NCI-H460 (cell line): ENCODE results near the gene NUTM2D. TPM values are rescaled to one million over a fixed set of nuclear protein-coding genes. Genes with fewer than 3 reads are reported as not detected.
A peak's percentile ranks its signal among the peaks of the same experiment; 100 is the strongest.
"Not testable (repeated sequence)": the region's sequence is repeated elsewhere in the genome, so short reads cannot be mapped to it uniquely, and the experiment has no call there.

Experiments
- DNase-seq: peaks from one replicate; pipeline ENCODE4 v3.0.0-alpha.2; 2016; ENCODE audit warnings: low read depth; ENCODE audit errors: extremely low read depth
- polyA plus RNA-seq: library from polyadenylated mRNA; depleted of rRNA; stranded (reverse); fragments of >200 nt; gene quantifications from 2 replicates; pipeline ENCODE4 v1.2.3, GENCODE V29; 2014; cell fraction: nucleus; rRNA removed
- total RNA-seq: library from RNA; depleted of rRNA; stranded (reverse); fragments of >200 nt; shearing (Covaris generic); gene quantifications from 2 replicates; pipeline ENCODE4 v1.2.3, GENCODE V29; 2014; rRNA removed

Gene NUTM2D, protein sequence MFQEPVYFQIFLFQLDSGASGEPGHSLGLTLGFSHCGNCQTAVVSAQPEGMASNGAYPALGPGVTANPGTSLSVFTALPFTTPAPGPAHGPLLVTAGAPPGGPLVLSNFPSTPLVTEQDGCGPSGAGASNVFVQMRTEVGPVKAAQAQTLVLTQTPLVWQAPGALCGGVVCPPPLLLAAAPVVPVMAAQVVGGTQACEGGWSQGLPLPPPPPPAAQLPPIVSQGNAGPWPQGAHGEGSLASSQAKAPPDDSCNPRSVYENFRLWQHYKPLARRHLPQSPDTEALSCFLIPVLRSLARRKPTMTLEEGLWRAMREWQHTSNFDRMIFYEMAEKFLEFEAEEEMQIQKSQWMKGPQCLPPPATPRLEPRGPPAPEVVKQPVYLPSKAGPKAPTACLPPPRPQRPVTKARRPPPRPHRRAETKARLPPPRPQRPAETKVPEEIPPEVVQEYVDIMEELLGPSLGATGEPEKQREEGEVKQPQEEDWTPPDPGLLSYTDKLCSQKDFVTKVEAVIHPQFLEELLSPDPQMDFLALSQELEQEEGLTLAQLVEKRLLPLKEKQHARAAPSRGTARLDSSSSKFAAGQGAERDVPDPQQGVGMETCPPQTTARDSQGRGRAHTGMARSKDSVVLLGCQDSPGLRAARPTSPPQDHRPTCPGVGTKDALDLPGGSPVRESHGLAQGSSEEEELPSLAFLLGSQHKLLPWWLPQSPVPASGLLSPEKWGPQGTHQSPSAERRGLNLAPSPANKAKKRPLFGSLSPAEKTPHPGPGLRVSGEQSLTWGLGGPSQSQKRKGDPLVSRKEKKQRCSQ
- total RNA-seq: 0.67 and 0.75 TPM in 2 replicates
- 0.78 and 4.3 TPM in 2 replicates for polyA plus RNA-seq

DNA sequence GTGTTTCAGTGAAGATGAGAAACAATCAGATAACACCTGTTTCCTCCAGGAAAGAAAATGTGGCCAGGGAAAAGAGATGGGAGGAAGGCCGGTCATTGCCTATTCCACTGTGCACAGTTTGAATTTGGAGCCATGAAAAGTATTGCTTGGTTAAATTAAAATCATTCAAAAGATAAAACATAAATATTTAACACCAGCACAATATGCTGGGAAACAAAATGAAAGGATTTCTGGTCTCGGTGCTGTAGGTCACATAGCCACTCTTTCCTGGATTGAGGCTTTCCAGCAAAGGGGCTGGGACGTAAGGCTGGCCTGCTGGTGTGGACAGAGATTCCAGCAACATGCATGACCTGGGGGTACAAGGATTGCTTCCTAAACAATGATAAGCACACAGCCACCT is at the start of gene NUTM2D:
Gene NUTM2D (plus strand): TSS at position 301 of the 400 bp plus-strand sequence. CDS start 522 bp downstream, outside the sequence.
- DNase-seq: not testable (repeated sequence)

DNA sequence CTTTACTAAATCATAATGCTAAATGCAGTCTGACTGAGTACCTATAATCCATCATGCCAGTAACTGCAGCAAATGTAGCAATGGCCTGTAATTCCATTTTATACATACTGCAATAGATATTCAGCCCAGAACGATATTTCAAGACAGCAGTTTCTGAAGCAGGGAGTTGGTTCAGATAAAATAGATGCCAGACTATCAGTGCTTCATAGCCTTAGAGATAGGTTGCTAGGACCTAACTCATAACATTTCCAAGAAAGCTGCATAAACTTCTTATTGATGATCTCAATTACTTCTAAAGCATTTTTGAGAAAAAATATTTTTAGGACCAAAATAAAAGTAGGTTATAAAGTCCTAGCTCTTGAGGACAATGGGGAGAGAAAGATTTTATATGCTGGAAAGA is 48.8 kb upstream of the NUTM2D start:
- not testable (repeated sequence) for DNase-seq

DNA sequence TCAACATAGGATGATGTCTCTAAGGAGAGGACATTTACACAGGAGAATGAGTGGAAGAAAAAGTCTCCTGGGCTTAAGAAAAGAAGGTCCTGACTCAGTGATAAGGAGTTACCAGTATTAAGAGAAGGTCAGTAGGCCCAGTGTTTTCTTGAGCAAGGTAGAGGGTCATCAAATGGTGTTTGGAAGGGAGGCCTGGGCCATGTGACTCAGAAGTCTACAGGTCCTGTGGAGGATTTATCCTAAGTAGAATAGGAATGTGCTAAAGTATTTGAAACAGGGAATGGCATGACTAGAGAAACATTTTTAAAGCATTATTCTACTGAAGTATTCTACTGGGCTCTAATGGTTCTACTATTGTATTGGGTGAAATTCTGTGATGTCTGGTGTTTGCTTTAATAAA is 47.9 kb upstream of the NUTM2D start:
- DNase-seq: not testable (repeated sequence)

GRCh38 chr10:87311521-87311920 is 46.0 kb upstream of the NUTM2D start:
- not testable (repeated sequence) for DNase-seq

- DNase-seq: not testable (repeated sequence)
These were observed 43.7 kb upstream of the NUTM2D start for GRCh38 chr10:87313649-87314359.

GRCh38 chr10:87314360-87314973 is 43.1 kb upstream of the NUTM2D start:
- not testable (repeated sequence) for DNase-seq

DNA sequence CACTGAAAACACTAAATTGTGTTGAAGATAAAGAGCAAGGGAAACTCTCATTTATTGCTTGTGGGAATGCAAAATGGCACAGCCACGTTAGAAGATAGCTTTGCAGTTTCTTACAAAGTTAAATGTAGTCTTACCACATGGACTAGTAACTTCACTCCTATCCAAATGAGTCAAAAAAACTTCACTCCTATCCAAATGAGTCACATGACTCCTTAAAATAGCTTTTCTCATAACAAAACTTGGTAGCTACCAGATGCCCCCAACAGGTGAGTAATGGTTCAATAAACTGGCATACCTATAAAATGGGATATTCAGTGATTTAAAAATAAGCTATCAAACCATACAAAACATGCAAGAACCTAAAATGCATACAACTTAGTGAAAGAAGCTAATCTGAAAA is 36.0 kb upstream of the NUTM2D start:
- DNase-seq: not testable (repeated sequence)

GRCh38 chr10:87324559-87324958 is 33.0 kb upstream of the NUTM2D start:
- not testable (repeated sequence) for DNase-seq

GRCh38 chr10:87327958-87328357 is 29.6 kb upstream of the NUTM2D start:
- not testable (repeated sequence) for DNase-seq

DNA sequence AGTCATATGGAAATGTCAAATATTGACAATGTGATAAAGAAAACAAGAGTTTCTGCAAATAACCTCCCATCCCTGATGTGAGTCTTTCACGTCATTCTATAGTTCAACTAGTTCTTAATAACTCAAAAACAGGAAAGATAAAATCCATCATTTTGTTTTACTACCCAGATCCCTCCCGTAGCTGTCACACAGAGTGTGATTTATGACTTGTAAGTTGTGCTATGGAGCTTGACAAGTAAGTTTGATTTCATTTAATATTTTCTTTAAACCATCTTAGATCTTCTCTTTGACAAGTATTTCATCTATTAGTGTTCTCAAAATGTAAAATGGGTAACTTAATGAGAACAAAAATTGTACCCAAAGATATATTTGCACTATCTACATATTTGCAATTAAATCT is 28.4 kb upstream of the NUTM2D start:
- not testable (repeated sequence) for DNase-seq

DNA sequence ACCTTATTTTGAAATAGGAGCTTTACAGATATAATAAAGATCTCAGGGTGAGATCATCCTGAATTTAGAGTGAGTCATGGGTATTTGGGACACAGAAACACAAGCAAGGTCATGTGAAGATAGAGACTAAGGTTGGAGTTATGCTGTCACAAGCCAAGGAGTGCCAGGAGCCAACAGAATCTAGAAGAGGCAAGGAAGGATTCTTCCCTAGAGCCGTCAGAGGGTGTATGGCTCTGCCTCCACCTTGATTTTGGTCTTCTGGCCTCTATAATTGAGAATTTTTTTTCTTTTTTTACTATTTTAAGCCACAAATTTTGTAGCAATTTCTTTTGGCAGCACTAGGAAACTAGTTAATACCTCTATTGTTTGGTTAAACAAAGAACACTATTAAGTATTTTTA is 24.9 kb upstream of the NUTM2D start:
- DNase-seq: not testable (repeated sequence)

GRCh38 chr10:87340411-87340810 is 17.1 kb upstream of the NUTM2D start:
- DNase-seq: not testable (repeated sequence)

DNA sequence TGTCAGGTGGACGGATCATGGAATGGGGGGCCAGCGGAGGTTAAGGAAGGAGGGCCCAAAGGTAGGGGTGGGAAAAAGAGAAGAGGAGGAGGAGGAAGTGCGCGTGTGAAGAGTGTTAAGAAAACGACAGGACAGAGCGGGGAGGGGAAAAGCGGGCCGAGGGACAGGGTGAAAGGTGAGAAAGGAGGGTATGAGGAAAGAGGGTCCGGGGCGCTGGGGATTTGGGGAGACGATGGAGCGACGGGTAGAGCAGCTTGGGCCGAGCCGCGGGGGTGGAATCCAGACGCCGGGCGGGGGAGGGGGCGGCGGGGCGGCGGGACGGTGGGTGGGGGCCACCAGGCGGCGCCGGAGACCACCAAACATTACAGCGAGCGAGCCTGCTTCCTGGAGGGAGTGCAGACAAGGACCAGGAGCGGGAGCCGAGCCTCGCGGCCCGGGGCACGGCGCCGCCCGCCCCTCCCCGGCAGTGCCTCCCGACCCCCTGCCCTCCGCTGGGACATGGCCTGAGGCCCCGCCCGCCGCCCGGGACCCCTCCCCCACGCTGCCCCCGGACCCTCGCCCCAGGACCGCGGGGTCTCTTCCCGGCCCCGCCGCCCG is 15.9 kb upstream of the NUTM2D start:
- DNase-seq: not testable (repeated sequence)

GRCh38 chr10:87342249-87342710 is 15.3 kb upstream of the NUTM2D start:
- peak; percentile 78 for DNase-seq

- peak; percentile 73 for DNase-seq
These were observed 14.8 kb upstream of the NUTM2D start for GRCh38 chr10:87342711-87343258.

DNA sequence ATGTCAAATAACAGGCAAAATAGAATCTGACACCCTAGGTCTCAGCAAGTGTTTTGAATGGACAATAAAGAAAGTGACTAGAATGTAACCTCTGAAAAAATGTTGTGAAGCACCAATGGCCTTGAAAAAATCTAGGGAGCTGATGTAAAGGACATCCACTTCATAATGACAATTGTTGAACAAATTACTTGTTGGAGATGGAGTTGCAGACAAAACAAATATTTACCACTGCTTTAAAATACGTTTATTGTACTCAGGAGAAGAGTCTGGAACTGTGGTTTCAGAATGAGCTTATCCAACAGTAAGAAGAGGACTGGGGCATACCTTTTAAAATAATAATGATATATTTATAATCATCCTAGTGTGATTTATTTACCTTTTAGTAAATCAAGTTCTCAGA is 11.8 kb upstream of the NUTM2D start:
- not testable (repeated sequence) for DNase-seq

GRCh38 chr10:87350161-87350560 is 7.4 kb upstream of the NUTM2D start:
- not testable (repeated sequence) for DNase-seq

DNA sequence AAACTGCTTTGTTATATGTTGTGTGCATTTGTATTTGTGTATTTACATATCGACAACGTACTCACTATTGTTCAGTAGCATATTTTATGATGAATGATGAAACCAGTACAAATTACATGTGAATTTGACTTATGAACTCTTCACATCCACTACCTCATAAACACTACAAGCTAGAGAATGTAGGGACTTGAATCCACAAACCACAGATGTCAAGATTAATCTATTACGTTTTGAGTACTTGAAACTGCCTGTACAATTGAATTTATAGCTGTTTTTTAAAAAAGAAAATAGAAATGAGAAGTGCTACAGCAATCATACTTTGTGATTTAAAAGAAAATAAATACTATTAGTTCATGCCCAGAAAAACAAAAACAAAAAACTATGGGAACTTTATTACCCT is 4.7 kb upstream of the NUTM2D start:
- not testable (repeated sequence) for DNase-seq

- DNase-seq: not testable (repeated sequence)
These were observed 2.4 kb upstream of the NUTM2D start for GRCh38 chr10:87355110-87355509.
